A673 (cell line): Measurements from ENCODE around the gene TXNDC8.

Experiments used
- CTCF ChIP-seq: fragments of 300-800, 200-600 bp; sonication (generic); conservative IDR thresholded peaks from 2 replicates; pipeline ENCODE4 v1.5.1; 2017; ENCODE audit warnings: low read depth, mild to moderate bottlenecking, antibody characterized with exemption, low read length, moderate library complexity, mixed read lengths
- EZH2 ChIP-seq: fragments of 200-600 bp; sonication (generic); IDR thresholded peaks from 2 replicates; pipeline ENCODE4 v1.6.1; 2017; ENCODE audit warnings: borderline replicate concordance, low read depth, mild to moderate bottlenecking, mixed read lengths, antibody characterized with exemption, low read length; ENCODE audit not compliant: poor library complexity, severe bottlenecking

DNA sequence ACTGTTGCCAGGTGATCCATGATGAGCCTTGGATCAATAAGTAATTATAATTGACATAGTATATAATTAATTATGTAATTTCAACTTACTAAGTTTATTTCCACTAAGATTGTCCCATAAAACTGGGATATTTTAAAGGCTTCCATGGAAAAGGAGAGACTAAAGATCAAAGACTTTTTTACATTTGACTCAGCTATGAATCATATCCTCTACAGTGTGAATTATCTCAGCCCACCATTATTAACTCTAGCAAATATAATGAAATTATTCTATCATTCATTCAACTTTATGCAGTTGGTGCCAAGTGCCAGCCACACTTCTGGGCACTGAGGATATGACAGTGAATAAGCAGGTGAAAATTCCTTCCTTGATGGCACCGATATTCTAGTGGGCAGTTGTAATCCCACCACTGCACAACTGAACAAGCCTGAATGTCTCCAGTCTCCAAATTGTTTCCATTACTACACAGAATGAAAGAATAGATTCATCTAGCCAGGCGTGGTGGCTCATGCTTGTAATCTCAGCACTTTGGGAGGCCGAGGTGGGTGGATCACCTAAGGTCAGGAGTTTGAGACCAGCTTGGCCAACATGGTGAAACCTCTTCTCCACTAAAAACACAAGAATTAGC, 59.5 kb downstream of the TXNDC8 start:
- no peak for TF ChIP-seq CTCF
- TF ChIP-seq EZH2 = no peak
